SU-DHL-6 (cell line): ENCODE measurements around the gene GIMAP7.

ENCODE experiments used
- CTCF ChIP-seq: fragments of 200-600 bp; sonication (generic); IDR thresholded peaks from one replicate; pipeline ENCODE4 v1.5.1; 2017; ENCODE audit warnings: antibody characterized with exemption, mild to moderate bottlenecking, low read length, moderate library complexity; ENCODE audit not compliant: insufficient read depth, poor library complexity, severe bottlenecking
- EZH2phosphoT487 ChIP-seq: fragments of 200-600 bp; sonication (generic), shearing (Covaris generic); conservative IDR thresholded peaks from 2 replicates; pipeline ENCODE4 v1.6.1; 2018; ENCODE audit warnings: mild to moderate bottlenecking, antibody characterized with exemption, low read length, moderate library complexity, mixed read lengths

GRCh38 chr7:150479023-150479716, 35.5 kb upstream of the GIMAP7 start:
- TF ChIP-seq CTCF (no peak), EZH2phosphoT487 (no peak)
